GM12872 (cell line): ENCODE measurements around the gene PRSS56.

Experiments
- CTCF ChIP-seq: IDR thresholded peaks from 3 replicates; pipeline ENCODE4 v1.5.1; 2011; ENCODE audit warnings: low read depth, mild to moderate bottlenecking, low read length, moderate library complexity; ENCODE audit not compliant: insufficient read depth

PRSS56 gene

GRCh38 chr2:232532419-232532818 lies 12.2 kb downstream of the PRSS56 start:
- no peak for TF ChIP-seq CTCF

GRCh38 chr2:232533944-232534710 lies 13.9 kb downstream of the PRSS56 start:
- TF ChIP-seq CTCF = no peak

GRCh38 chr2:232534940-232535651 lies 14.9 kb downstream of the PRSS56 start:
- TF ChIP-seq CTCF = no peak

- no peak for TF ChIP-seq CTCF
Observed at GRCh38 chr2:232535761-232536530, 15.8 kb downstream of the PRSS56 start.

- peak; percentile 58 for TF ChIP-seq CTCF
Observed at GRCh38 chr2:232537079-232537478, 16.9 kb downstream of the PRSS56 start.

GRCh38 chr2:232537499-232537898 lies 17.3 kb downstream of the PRSS56 start:
- TF ChIP-seq CTCF = no peak

GRCh38 chr2:232538671-232539070 lies 18.5 kb downstream of the PRSS56 start:
- TF ChIP-seq CTCF = no peak
